GM20000 (cell line): ENCODE data around the gene DENND6B.

Source experiments
- DNase-seq: peaks from one replicate; pipeline ENCODE4 v3.0.0; 2012; ENCODE audit warnings: low spot score
- TF ChIP-seq, protein P1 (sequence below): IDR thresholded peaks from 2 replicates; pipeline ENCODE4 v1.5.1; 2012; ENCODE audit warnings: mild to moderate bottlenecking, control low read depth; ENCODE audit errors: extremely low read depth, missing control alignments

Gene DENND6B

DNA sequence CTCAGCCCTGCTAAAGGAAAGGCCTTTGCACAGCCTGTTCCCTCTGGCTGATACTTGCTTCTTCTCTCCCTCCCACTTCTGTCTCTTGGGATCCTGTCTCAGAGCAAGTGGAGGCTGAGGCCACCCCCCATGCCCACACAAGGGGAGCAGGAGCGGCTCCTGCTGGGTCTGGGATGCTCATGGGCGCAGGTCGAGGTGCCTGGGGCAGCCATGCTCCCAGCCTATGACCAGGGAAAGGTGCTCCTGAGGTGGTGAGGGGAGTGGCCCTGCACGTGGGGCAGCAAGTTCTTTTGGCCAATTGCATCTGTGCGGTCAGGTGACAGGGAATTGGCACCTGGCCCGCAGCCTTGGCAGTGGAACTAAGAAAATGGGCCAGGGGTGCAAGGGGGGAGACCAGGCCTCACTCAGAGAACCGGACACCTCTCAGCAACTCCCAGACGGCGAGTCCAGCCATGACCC is 58.1 kb downstream of the DENND6B start:
- TF ChIP-seq, protein P1, sequence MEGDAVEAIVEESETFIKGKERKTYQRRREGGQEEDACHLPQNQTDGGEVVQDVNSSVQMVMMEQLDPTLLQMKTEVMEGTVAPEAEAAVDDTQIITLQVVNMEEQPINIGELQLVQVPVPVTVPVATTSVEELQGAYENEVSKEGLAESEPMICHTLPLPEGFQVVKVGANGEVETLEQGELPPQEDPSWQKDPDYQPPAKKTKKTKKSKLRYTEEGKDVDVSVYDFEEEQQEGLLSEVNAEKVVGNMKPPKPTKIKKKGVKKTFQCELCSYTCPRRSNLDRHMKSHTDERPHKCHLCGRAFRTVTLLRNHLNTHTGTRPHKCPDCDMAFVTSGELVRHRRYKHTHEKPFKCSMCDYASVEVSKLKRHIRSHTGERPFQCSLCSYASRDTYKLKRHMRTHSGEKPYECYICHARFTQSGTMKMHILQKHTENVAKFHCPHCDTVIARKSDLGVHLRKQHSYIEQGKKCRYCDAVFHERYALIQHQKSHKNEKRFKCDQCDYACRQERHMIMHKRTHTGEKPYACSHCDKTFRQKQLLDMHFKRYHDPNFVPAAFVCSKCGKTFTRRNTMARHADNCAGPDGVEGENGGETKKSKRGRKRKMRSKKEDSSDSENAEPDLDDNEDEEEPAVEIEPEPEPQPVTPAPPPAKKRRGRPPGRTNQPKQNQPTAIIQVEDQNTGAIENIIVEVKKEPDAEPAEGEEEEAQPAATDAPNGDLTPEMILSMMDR, result no peak
- no peak for DNase-seq

DNA sequence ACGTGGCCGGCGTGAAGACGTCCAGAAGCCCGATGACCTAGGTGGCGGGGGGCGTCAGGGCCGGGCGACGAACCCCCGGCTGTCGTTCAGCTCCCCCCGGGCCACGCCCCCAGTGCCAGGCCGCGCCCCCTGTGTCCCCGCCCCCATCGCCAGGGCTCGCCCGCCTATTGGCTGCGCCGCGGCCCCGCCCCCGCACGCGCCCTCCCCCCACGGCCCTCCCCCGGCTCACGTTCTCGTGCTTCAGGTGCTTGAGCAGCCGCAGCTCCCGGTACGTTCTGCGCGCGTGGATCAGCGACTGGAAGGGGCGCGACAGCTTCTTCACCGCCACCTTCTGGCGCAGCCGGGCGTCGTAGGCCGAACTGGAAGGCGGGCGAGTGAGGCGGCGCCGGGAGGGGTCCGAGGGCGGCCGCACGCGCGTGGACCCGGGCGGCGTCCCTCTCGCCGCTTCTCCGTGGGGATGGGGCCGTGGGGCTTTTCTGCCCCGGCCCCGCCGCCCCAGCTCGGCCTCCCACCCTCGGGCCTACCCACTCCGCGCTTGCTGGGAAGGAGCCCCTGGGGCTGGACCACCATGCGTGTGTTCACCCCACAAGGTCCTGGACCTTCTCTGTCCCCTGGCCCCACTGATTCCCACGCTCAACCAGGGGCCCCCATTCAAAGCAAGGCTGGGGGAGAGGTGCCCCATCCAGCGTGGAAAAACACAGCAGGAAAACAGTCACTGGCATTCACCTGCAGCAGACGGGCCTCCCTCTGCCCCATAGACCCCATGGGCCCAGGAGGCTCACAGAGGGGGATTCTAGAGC is 59.0 kb downstream of the DENND6B start:
- TF ChIP-seq, protein P1, result peak; percentile 28
- peak; percentile 91 for DNase-seq

DNA sequence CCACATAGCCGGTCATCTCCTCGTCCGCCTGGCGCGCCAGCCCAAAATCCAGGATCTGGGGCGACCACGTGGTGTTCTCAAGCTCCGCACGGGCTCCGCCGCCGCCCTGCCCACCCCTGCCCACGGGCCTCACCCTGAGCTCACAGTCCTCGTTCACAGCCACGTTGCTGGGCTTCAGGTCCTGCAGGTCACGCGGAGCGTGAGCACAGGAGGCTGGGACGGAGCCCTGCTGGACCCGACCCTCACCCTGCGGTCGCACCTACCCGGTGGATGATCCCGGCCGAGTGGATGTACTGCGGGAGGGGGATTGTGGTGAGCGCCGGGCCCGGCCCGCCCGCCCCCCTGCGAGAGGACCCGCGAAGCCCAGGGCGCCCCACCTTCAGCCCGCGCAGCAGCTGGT is 59.8 kb downstream of the DENND6B start:
- DNase-seq, result no peak
- TF ChIP-seq, protein P1, result no peak

DNA sequence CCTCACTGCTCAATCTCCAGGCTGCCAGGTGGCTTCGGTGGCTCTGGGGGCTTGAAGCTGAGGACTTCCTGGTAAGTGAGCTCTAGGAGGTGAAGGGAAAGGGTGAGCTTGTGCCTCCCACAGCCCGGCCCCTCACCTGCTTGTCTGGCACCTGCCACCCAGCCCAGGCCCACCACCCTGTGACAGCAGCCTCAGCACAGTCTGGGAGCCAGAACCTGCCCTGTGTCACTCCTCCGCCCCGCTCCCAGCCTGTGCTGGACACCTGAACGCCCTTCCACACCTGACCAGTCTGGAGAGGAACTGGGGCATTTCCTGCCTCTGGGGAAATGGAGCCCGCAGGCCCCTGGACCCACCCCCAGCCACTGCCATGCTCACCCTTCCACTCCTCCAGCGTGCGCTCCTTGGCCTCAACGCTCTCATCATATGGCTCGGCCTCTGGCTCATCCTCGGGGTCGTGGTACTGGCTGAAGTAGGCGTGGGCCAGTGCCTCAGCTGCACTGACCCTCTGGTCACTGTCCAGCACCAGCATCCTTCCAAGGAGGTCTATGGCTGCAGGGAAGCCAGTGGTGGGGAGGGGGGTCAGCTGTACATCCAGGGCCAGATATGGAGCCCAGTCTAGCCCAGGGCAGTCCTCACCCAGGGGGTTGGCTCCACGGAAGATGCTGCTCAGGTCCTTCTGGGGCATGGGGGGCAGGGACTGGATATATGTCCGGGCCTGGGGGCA is 61.7 kb downstream of the DENND6B start:
- TF ChIP-seq, protein P1, result no peak
- DNase-seq, result no peak

DNA sequence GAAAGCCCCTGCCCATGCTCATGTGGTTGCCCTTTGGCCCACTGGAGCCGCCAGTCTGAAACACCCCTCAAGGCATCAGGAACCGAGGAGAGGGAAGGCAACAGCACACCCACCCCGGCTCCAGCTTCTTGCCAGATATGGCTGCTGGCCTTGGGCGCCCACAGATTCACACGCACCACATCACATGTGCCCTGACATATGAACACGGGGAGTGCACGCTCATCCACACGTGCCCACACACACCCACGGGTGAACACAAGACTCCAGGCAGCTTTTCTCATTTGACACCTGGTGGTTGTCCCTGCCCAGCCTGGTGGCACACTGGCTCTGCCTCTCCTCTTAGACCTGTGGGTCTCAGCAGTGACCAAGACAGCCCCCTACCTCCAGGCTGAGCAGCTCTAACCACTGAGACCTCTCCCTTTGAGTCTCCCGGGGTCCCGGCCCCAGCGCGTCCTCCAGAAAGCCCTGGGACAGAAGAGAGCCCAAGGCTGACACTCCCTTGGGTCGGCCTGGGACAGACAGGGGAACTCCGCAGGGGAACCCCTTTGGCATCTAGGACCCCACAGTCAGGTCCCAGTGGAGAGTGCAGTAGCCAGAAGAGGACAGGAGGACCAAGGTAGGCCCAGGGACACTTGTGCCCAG is 62.6 kb downstream of the DENND6B start:
- DNase-seq, result no peak
- TF ChIP-seq, protein P1, result no peak

DNA sequence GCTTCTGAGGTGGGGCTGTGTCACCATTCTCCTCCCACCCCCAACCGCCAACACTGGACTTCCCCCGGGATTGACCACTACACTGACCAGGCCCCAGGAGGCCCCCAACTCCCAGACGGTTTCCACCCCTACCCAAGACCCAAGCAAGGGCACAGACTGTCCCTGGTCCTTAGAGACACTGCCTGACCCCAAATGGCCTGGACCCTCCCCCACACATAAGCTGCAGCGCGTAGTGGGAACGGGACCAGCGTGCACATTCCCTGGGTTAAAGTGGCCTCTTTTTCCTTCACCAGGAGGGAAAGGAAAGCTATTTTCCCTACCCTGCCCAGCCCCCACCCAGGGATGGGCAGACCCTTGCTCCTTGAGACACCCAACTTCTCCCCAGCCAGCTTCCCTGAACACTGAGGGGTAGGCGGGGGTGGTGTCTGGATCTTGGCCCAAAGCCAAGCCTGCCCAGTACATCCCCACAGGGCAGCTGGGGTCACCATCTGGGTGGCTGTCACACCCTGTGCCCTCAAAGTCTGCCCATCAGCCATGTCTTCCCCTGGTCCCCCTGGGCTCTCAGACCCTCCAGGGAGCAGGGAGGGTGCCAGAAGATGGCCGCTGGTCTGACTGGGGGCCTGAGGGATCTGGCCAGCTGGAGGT is 63.7 kb downstream of the DENND6B start:
- TF ChIP-seq, protein P1, result no peak
- no peak for DNase-seq
